Measurements from ENCODE around the gene COL7A1.
A peak's percentile ranks its signal among the peaks of the same experiment; 100 is the strongest.

GRCh38 chr3:48595526-48596121 lies 495 bp upstream of the COL7A1 start:
- TF ChIP-seq MEF2A (IDR thresholded peaks at IDR 0.05; ENCODE audit: borderline replicate concordance, low read depth) (no peak; the same call in 1 of the 2 replicates), CTCF (IDR thresholded peaks at IDR 0.05) (no peak), POLR2AphosphoS5 (IDR thresholded peaks at IDR 0.05; ENCODE audit: low read depth, low read length) (no peak), SMC3 (IDR thresholded peaks at IDR 0.05; ENCODE audit: low read depth, low read length) (no peak), CHD2 (IDR thresholded peaks at IDR 0.05; ENCODE audit: low read length, partially characterized antibody) (peak; percentile 23), NRF1 (IDR thresholded peaks at IDR 0.05; ENCODE audit: low read depth, low read length) (no peak), RFX5 (IDR thresholded peaks at IDR 0.05; ENCODE audit: low read length) (no peak), YY1 (IDR thresholded peaks at IDR 0.05; ENCODE audit: low read depth) (no peak; the same call in 1 of the 2 replicates)
- TF ChIP-seq, protein P1, sequence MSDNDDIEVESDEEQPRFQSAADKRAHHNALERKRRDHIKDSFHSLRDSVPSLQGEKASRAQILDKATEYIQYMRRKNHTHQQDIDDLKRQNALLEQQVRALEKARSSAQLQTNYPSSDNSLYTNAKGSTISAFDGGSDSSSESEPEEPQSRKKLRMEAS (IDR thresholded peaks at IDR 0.05; ENCODE audit: low read depth) = peak; percentile 38; the same call in 1 of the 2 replicates

Measured in SK-N-SH (cell line).